Effector memory CD4-positive, alpha-beta T cell (primary cell): ENCODE measurements around the gene PHF2.

Experiments used
- DNase-seq, 3 donors: peaks; one replicate each; pipeline ENCODE4 v3.0.0-alpha.2; 2020
- H3K27ac ChIP-seq: 2 replicates; pipeline ENCODE4 v1.7.0; 2013; ENCODE audit warnings: mild to moderate bottlenecking, low read length, moderate library complexity; ENCODE audit not compliant: insufficient read depth, poor library complexity, severe bottlenecking
- H3K27me3 ChIP-seq: replicated peaks from 2 replicates; pipeline ENCODE4 v1.7.0; 2013; ENCODE audit warnings: mild to moderate bottlenecking, low read length; ENCODE audit not compliant: insufficient read depth, control insufficient read depth, poor library complexity, severe bottlenecking
- H3K36me3 ChIP-seq: 2 replicates; pipeline ENCODE4 v1.7.0; 2013; ENCODE audit warnings: mild to moderate bottlenecking, low read length, moderate library complexity; ENCODE audit not compliant: control insufficient read depth, insufficient read depth
- H3K4me1 ChIP-seq: 2 replicates; pipeline ENCODE4 v1.7.0; 2013; ENCODE audit warnings: low read length, mild to moderate bottlenecking; ENCODE audit not compliant: control insufficient read depth, insufficient read depth, poor library complexity, severe bottlenecking
- H3K4me3 ChIP-seq: 2 replicates; pipeline ENCODE4 v1.7.0; 2013; ENCODE audit warnings: low read length, low read depth, mild to moderate bottlenecking; ENCODE audit not compliant: insufficient read depth, poor library complexity, severe bottlenecking
- H3K9me3 ChIP-seq: 2 replicates; pipeline ENCODE4 v1.7.0; 2013; ENCODE audit warnings: mild to moderate bottlenecking, low read length, moderate library complexity; ENCODE audit not compliant: control insufficient read depth

Gene PHF2

GRCh38 chr9:93684161-93684765, 107.9 kb downstream of the PHF2 start:
- Histone ChIP-seq H3K27ac (no peak overlapping the region), H3K9me3 (peaks cover 4% of the 10 kb centered on the region), H3K4me1 (no peaks in the 10 kb centered on the region), H3K36me3 (no peaks in the 10 kb centered on the region), H3K4me3 (no peak overlapping the region), H3K27me3 (no peaks in the 10 kb centered on the region)
- DNase-seq, result no peak

- no peak overlapping the region for H3K4me3 ChIP-seq
- H3K36me3 ChIP-seq, result no peaks in the 10 kb centered on the region
- H3K4me1 ChIP-seq, result no peaks in the 10 kb centered on the region
- no peak overlapping the region for H3K27ac ChIP-seq
- no peaks in the 10 kb centered on the region for H3K27me3 ChIP-seq
- DNase-seq, result no peak
- peaks cover 4% of the 10 kb centered on the region for H3K9me3 ChIP-seq
Observed at GRCh38 chr9:93684806-93685543, 108.6 kb downstream of the PHF2 start.

- H3K36me3 ChIP-seq, result no peaks in the 10 kb centered on the region
- no peak overlapping the region for H3K27ac ChIP-seq
- H3K9me3 ChIP-seq, result peaks cover 4% of the 10 kb centered on the region
- H3K4me3 ChIP-seq, result no peak overlapping the region
- H3K4me1 ChIP-seq, result no peaks in the 10 kb centered on the region
- DNase-seq, result no peak
- no peaks in the 10 kb centered on the region for H3K27me3 ChIP-seq
Observed at GRCh38 chr9:93686127-93686879, 109.9 kb downstream of the PHF2 start.

GRCh38 chr9:93686880-93687236, 110.5 kb downstream of the PHF2 start:
- Histone ChIP-seq H3K4me1 (no peaks in the 10 kb centered on the region), H3K9me3 (peaks cover 4% of the 10 kb centered on the region), H3K36me3 (no peaks in the 10 kb centered on the region), H3K27ac (no peak overlapping the region), H3K27me3 (no peaks in the 10 kb centered on the region), H3K4me3 (no peak overlapping the region)
- no peak for DNase-seq

GRCh38 chr9:93690618-93691017, 114.2 kb downstream of the PHF2 start:
- Histone ChIP-seq H3K27ac (no peak overlapping the region), H3K27me3 (no peaks in the 10 kb centered on the region)

GRCh38 chr9:93693129-93693528, 116.7 kb downstream of the PHF2 start:
- H3K4me1 ChIP-seq, result no peaks in the 10 kb centered on the region
- H3K9me3 ChIP-seq, result peaks cover 4% of the 10 kb centered on the region

More at GRCh38 chr9:93690618-93691017, 114.2 kb downstream of the PHF2 start:
- Histone ChIP-seq H3K4me1 (no peaks in the 10 kb centered on the region), H3K36me3 (no peaks in the 10 kb centered on the region), H3K9me3 (peaks cover 4% of the 10 kb centered on the region), H3K4me3 (no peak overlapping the region)
- DNase-seq, result no peak

GRCh38 chr9:93697352-93698139, 121.2 kb downstream of the PHF2 start:
- no peaks in the 10 kb centered on the region for H3K9me3 ChIP-seq
- DNase-seq, result no peak

More at GRCh38 chr9:93693129-93693528, 116.7 kb downstream of the PHF2 start:
- H3K27me3 ChIP-seq, result no peaks in the 10 kb centered on the region
- no peaks in the 10 kb centered on the region for H3K36me3 ChIP-seq
- no peak overlapping the region for H3K27ac ChIP-seq
- no peak overlapping the region for H3K4me3 ChIP-seq
- no peak for DNase-seq

GRCh38 chr9:93698140-93698908, 121.9 kb downstream of the PHF2 start:
- Histone ChIP-seq H3K36me3 (no peaks in the 10 kb centered on the region), H3K27me3 (no peaks in the 10 kb centered on the region), H3K4me1 (no peaks in the 10 kb centered on the region), H3K4me3 (no peak overlapping the region), H3K27ac (no peak overlapping the region), H3K9me3 (no peaks in the 10 kb centered on the region)
- no peak for DNase-seq

More at GRCh38 chr9:93697352-93698139, 121.2 kb downstream of the PHF2 start:
- no peak overlapping the region for H3K4me3 ChIP-seq
- no peaks in the 10 kb centered on the region for H3K36me3 ChIP-seq
- H3K27ac ChIP-seq, result no peak overlapping the region
- no peaks in the 10 kb centered on the region for H3K4me1 ChIP-seq
- H3K27me3 ChIP-seq, result no peaks in the 10 kb centered on the region

- no peak overlapping the region for H3K27ac ChIP-seq
- H3K9me3 ChIP-seq, result no peaks in the 10 kb centered on the region
- H3K4me1 ChIP-seq, result no peaks in the 10 kb centered on the region
- no peaks in the 10 kb centered on the region for H3K36me3 ChIP-seq
- DNase-seq, result no peak
- no peaks in the 10 kb centered on the region for H3K27me3 ChIP-seq
- no peak overlapping the region for H3K4me3 ChIP-seq
Observed at GRCh38 chr9:93699650-93700049, 123.3 kb downstream of the PHF2 start.
